ENCODE measurements around the gene DPF3. TPM values are rescaled to one million over a fixed set of nuclear protein-coding genes. Genes with fewer than 3 reads are reported as not detected.

The DPF3 gene
- total RNA-seq, 1 experiment from 2014 or later: 0.31 TPM

- H3K4me1 Mint-ChIP-seq: peaks cover 7% of the 10 kb centered on the region
- H3K27me3 Mint-ChIP-seq (ENCODE audit: low read depth): no peaks in the 10 kb centered on the region; the same call in 1 of the 2 replicates
- TF ChIP-seq, protein P1, sequence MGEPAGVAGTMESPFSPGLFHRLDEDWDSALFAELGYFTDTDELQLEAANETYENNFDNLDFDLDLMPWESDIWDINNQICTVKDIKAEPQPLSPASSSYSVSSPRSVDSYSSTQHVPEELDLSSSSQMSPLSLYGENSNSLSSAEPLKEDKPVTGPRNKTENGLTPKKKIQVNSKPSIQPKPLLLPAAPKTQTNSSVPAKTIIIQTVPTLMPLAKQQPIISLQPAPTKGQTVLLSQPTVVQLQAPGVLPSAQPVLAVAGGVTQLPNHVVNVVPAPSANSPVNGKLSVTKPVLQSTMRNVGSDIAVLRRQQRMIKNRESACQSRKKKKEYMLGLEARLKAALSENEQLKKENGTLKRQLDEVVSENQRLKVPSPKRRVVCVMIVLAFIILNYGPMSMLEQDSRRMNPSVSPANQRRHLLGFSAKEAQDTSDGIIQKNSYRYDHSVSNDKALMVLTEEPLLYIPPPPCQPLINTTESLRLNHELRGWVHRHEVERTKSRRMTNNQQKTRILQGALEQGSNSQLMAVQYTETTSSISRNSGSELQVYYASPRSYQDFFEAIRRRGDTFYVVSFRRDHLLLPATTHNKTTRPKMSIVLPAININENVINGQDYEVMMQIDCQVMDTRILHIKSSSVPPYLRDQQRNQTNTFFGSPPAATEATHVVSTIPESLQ (CRISPR knock-in tag; IDR thresholded peaks at IDR 0.05): no peak
- no peak for TF ChIP-seq JUN (CRISPR knock-in tag; IDR thresholded peaks at IDR 0.05)
- TF ChIP-seq SP1 (CRISPR knock-in tag; conservative IDR thresholded peaks at IDR 0.05): no peak
- ChIA-PET CTCF (no interaction called here), POLR2A (no interaction called here)
- H3K9me3 Mint-ChIP-seq: peaks cover 7% of the 10 kb centered on the region
- DNase-seq (ENCODE audit: low spot score) (no peak), ATAC-seq (no peak)
- 0 out of 2 replicates have a peak, but pooled peaks cover 1% of the 10 kb centered on the region for H3K36me3 Mint-ChIP-seq
- no peak overlapping the region for H3K27ac Mint-ChIP-seq
- H3K4me3 Mint-ChIP-seq: no peak overlapping the region
Measured at GRCh38 chr14:72783741-72784140, 110.2 kb downstream of the DPF3 start.

GRCh38 chr14:72782817-72783216, 111.1 kb downstream of the DPF3 start:
- no peak for DNase-seq (ENCODE audit: low spot score)
- ChIA-PET CTCF (interaction anchor here (0.7 kb wide), 1 partner anchor 436 kb away, joined by 3 read pairs; no protein-coding TSS in a partner anchor), POLR2A (no interaction called here)
- peaks cover 14% of the 10 kb centered on the region for H3K9me3 Mint-ChIP-seq
- ATAC-seq: no peak
- peaks cover 5% of the 10 kb centered on the region; the same call in 1 of the 2 replicates for H3K36me3 Mint-ChIP-seq
- H3K4me3 Mint-ChIP-seq: no peak overlapping the region
- no peak overlapping the region for H3K27ac Mint-ChIP-seq
- no peaks in the 10 kb centered on the region; the same call in 1 of the 2 replicates for H3K27me3 Mint-ChIP-seq (ENCODE audit: low read depth)
- no peak for TF ChIP-seq FOXK1 (CRISPR knock-in tag; IDR thresholded peaks at IDR 0.05)
- TF ChIP-seq PRRX2 (CRISPR knock-in tag; IDR thresholded peaks at IDR 0.05): no peak
- TF ChIP-seq ZNF512 (CRISPR knock-in tag; IDR thresholded peaks at IDR 0.05; ENCODE audit: borderline replicate concordance): no peak
- no peak for TF ChIP-seq NR2C2 (CRISPR knock-in tag; IDR thresholded peaks at IDR 0.05)
- TF ChIP-seq ZNF317 (CRISPR knock-in tag; IDR thresholded peaks at IDR 0.05; ENCODE audit: borderline replicate concordance, low read depth): no peak
- TF ChIP-seq, protein P2, sequence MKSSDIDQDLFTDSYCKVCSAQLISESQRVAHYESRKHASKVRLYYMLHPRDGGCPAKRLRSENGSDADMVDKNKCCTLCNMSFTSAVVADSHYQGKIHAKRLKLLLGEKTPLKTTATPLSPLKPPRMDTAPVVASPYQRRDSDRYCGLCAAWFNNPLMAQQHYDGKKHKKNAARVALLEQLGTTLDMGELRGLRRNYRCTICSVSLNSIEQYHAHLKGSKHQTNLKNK (CRISPR knock-in tag; IDR thresholded peaks at IDR 0.05): no peak
- TF ChIP-seq RORB (CRISPR knock-in tag; IDR thresholded peaks at IDR 0.05): no peak
- TF ChIP-seq, protein P3, sequence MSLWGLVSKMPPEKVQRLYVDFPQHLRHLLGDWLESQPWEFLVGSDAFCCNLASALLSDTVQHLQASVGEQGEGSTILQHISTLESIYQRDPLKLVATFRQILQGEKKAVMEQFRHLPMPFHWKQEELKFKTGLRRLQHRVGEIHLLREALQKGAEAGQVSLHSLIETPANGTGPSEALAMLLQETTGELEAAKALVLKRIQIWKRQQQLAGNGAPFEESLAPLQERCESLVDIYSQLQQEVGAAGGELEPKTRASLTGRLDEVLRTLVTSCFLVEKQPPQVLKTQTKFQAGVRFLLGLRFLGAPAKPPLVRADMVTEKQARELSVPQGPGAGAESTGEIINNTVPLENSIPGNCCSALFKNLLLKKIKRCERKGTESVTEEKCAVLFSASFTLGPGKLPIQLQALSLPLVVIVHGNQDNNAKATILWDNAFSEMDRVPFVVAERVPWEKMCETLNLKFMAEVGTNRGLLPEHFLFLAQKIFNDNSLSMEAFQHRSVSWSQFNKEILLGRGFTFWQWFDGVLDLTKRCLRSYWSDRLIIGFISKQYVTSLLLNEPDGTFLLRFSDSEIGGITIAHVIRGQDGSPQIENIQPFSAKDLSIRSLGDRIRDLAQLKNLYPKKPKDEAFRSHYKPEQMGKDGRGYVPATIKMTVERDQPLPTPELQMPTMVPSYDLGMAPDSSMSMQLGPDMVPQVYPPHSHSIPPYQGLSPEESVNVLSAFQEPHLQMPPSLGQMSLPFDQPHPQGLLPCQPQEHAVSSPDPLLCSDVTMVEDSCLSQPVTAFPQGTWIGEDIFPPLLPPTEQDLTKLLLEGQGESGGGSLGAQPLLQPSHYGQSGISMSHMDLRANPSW (CRISPR knock-in tag; conservative IDR thresholded peaks at IDR 0.05; ENCODE audit: low read depth): no peak
- peaks cover 4% of the 10 kb centered on the region; the same call in 1 of the 2 replicates for H3K4me1 Mint-ChIP-seq

GRCh38 chr14:72781561-72782508, 112.1 kb downstream of the DPF3 start:
- peaks cover 23% of the 10 kb centered on the region for H3K9me3 Mint-ChIP-seq
- CTCF ChIA-PET: interaction anchor here (0.7 to 0.9 kb wide), 2 partner anchors 126 to 435 kb away, joined by 3 read pairs; no protein-coding TSS in a partner anchor
- DNase-seq (ENCODE audit: low spot score) (no peak), ATAC-seq (no peak)
- no peak overlapping the region for H3K4me3 Mint-ChIP-seq
- H3K4me1 Mint-ChIP-seq: peaks cover 5% of the 10 kb centered on the region
- peaks cover 11% of the 10 kb centered on the region; the same call in 1 of the 2 replicates for H3K36me3 Mint-ChIP-seq
- no peaks in the 10 kb centered on the region; the same call in 1 of the 2 replicates for H3K27me3 Mint-ChIP-seq (ENCODE audit: low read depth)
- H3K27ac Mint-ChIP-seq: no peak overlapping the region
- POLR2A ChIA-PET: no interaction called here
- TF ChIP-seq FOXP1 (CRISPR knock-in tag; IDR thresholded peaks at IDR 0.05; ENCODE audit: borderline replicate concordance) (no peak), RELA (CRISPR knock-in tag; IDR thresholded peaks at IDR 0.05; ENCODE audit: borderline replicate concordance) (no peak), TEAD1 (CRISPR knock-in tag; IDR thresholded peaks at IDR 0.05) (no peak), ZNF396 (CRISPR knock-in tag; IDR thresholded peaks at IDR 0.05; ENCODE audit: borderline replicate concordance) (no peak), ZNF317 (CRISPR knock-in tag; IDR thresholded peaks at IDR 0.05; ENCODE audit: borderline replicate concordance, low read depth) (no peak), FOXP4 (CRISPR knock-in tag; IDR thresholded peaks at IDR 0.05) (no peak), ZNF219 (CRISPR knock-in tag; IDR thresholded peaks at IDR 0.05; ENCODE audit: borderline replicate concordance) (no peak), IRF2 (CRISPR knock-in tag; IDR thresholded peaks at IDR 0.05; ENCODE audit: borderline replicate concordance, low read depth) (no peak), CREM (CRISPR knock-in tag; IDR thresholded peaks at IDR 0.05) (no peak), CBFB (CRISPR knock-in tag; IDR thresholded peaks at IDR 0.05; ENCODE audit: low read depth) (no peak)
- TF ChIP-seq, protein P2 (CRISPR knock-in tag; IDR thresholded peaks at IDR 0.05): no peak
